ENCODE results near the gene MVD. TPM values are rescaled to one million over a fixed set of nuclear protein-coding genes. Genes with fewer than 3 reads are reported as not detected.

The MVD gene
- total RNA-seq, 1 experiment from 2014 or later = 119 TPM

- H3K79me2 ChIP-seq (ENCODE audit: insufficient read depth, low read length) = no peaks in the 10 kb centered on the region
- H3K4me3 ChIP-seq (replicated peaks in 1 of 2; ENCODE audit: low read depth in 1 of 2, low read length in 2 of 2) = no peak overlapping the region
- no peak overlapping the region for H3K27ac ChIP-seq (ENCODE audit: low read depth, low read length)
- no peak overlapping the region for H3K4me2 ChIP-seq (ENCODE audit: low read length)
- no peak overlapping the region for H3K9ac ChIP-seq (ENCODE audit: low read length)
- H3K27me3 ChIP-seq (ENCODE audit: insufficient read depth, low read length) = no peaks in the 10 kb centered on the region
- H3K4me1 ChIP-seq (ENCODE audit: control insufficient read depth in 1 of 2, insufficient read depth in 2 of 2, low read length in 2 of 2) = peaks cover 0 to 7% of the 10 kb centered on the region in 2 experiments; a peak in 1 of 4 replicates
- no peaks in the 10 kb centered on the region for H3K9me3 ChIP-seq (ENCODE audit: control insufficient read depth in 1 of 2, insufficient read depth in 1 of 2, low read depth in 1 of 2, low read length in 2 of 2)
- ATAC-seq = no peak
- ChIA-PET CTCF (no interaction called here), RAD21 (ENCODE audit: low non-redundant PET in 1 of 2, low total read pairs in 2 of 2, uncharacterized antibody in 2 of 2, unreplicated experiment in 2 of 2) (no interaction called here), POLR2A (no interaction called here)
- intact Hi-C loops (cut with micrococcal nuclease) = no loop called here
- TF ChIP-seq MAX (IDR thresholded peaks at IDR 0.05) (no peak), FOSL1 (IDR thresholded peaks at IDR 0.05; ENCODE audit: low read depth) (no peak), REST (IDR thresholded peaks at IDR 0.05; ENCODE audit: low read depth) (no peak), CEBPB (IDR thresholded peaks at IDR 0.05; ENCODE audit: low read depth) (no peak), EZH2 (IDR thresholded peaks at IDR 0.05) (no peak), ZFX (IDR thresholded peaks at IDR 0.05) (no peak)
- H2AFZ ChIP-seq (ENCODE audit: low read depth, low read length, poor library complexity, severe bottlenecking) = no peak overlapping the region
- H3K36me3 ChIP-seq (ENCODE audit: control insufficient read depth in 1 of 2, insufficient read depth in 2 of 2, low read length in 2 of 2) = peaks cover 36 to 43% of the 10 kb centered on the region in 2 experiments; a peak in 3 of 4 replicates
- no TSS peak for BruUV-seq (replicated peaks)
- DNase-seq (ENCODE audit: low read depth, low spot score) = no peak
- H4K20me1 ChIP-seq (ENCODE audit: insufficient read depth) = no peaks in the 10 kb centered on the region
- no peaks in the 10 kb centered on the region for H3K9me2 ChIP-seq (ENCODE audit: insufficient read depth)
These were observed 32.5 kb downstream of the MVD start for GRCh38 chr16:88630433-88630832.

- no peak overlapping the region for H3K4me3 ChIP-seq (replicated peaks in 1 of 2; ENCODE audit: low read depth in 1 of 2, low read length in 2 of 2)
- intact Hi-C loops (cut with micrococcal nuclease) = no loop called here
- H3K79me2 ChIP-seq (ENCODE audit: insufficient read depth, low read length) = no peaks in the 10 kb centered on the region
- no peak overlapping the region for H3K27ac ChIP-seq (ENCODE audit: low read depth, low read length)
- H3K4me2 ChIP-seq (ENCODE audit: low read length) = no peak overlapping the region
- no TSS peak for BruUV-seq (replicated peaks)
- H3K36me3 ChIP-seq (ENCODE audit: control insufficient read depth in 1 of 2, insufficient read depth in 2 of 2, low read length in 2 of 2) = peaks cover 40 to 49% of the 10 kb centered on the region in 2 experiments; a peak in 3 of 4 replicates
- H2AFZ ChIP-seq (ENCODE audit: low read depth, low read length, poor library complexity, severe bottlenecking) = no peak overlapping the region
- no peak for ATAC-seq
- H3K4me1 ChIP-seq (ENCODE audit: control insufficient read depth in 1 of 2, insufficient read depth in 2 of 2, low read length in 2 of 2) = peaks cover 0 to 5% of the 10 kb centered on the region in 2 experiments; a peak in 1 of 4 replicates
- DNase-seq (ENCODE audit: low read depth, low spot score) = no peak
- H3K9ac ChIP-seq (ENCODE audit: low read length) = no peak overlapping the region
- H3K9me3 ChIP-seq (ENCODE audit: control insufficient read depth in 1 of 2, insufficient read depth in 1 of 2, low read depth in 1 of 2, low read length in 2 of 2) = no peaks in the 10 kb centered on the region
- no peaks in the 10 kb centered on the region for H3K27me3 ChIP-seq (ENCODE audit: insufficient read depth, low read length)
- ChIA-PET CTCF (interaction anchor here (1.1 to 1.8 kb wide), 2 partner anchors 9 to 60 kb away, joined by 3 to 8 read pairs; partner anchors contain the start of genes IL17C and ZC3H18), POLR2A (no interaction called here), RAD21 (ENCODE audit: low non-redundant PET in 1 of 2, low total read pairs in 2 of 2, uncharacterized antibody in 2 of 2, unreplicated experiment in 2 of 2) (no interaction called here)
- H4K20me1 ChIP-seq (ENCODE audit: insufficient read depth) = no peaks in the 10 kb centered on the region
- H3K9me2 ChIP-seq (ENCODE audit: insufficient read depth) = no peaks in the 10 kb centered on the region
- TF ChIP-seq ZFX (IDR thresholded peaks at IDR 0.05) = no peak
- no peak for TF ChIP-seq EZH2phosphoT487 (IDR thresholded peaks at IDR 0.05; ENCODE audit: borderline replicate concordance)
- no peak for TF ChIP-seq SIN3A (IDR thresholded peaks at IDR 0.05; ENCODE audit: low read depth)
- TF ChIP-seq ATF3 (IDR thresholded peaks at IDR 0.05) = no peak
- no peak for TF ChIP-seq JUND (IDR thresholded peaks at IDR 0.05)
- TF ChIP-seq EZH2 (IDR thresholded peaks at IDR 0.05) = no peak
- TF ChIP-seq POLR2A (IDR thresholded peaks at IDR 0.05; ENCODE audit: borderline replicate concordance, extremely low read depth, insufficient read depth, insufficient read length) = no peak
- no peak for TF ChIP-seq MAX (IDR thresholded peaks at IDR 0.05)
- no peak for TF ChIP-seq SP1 (IDR thresholded peaks at IDR 0.05; ENCODE audit: low read depth)
- TF ChIP-seq ZBTB33 (IDR thresholded peaks at IDR 0.05; ENCODE audit: extremely low read depth, insufficient replicate concordance, low read length) = no peak
These were observed 33.1 kb downstream of the MVD start for GRCh38 chr16:88629835-88630234.
